AG09309 (cell line): Measurements from ENCODE around the gene SATB1.
A peak's percentile ranks its signal among the peaks of the same experiment; 100 is the strongest.

Experiments used
- DNase-seq: peaks from one replicate; pipeline ENCODE4 v3.0.0-alpha.2; 2010; ENCODE audit warnings: low read depth
- H3K4me3 ChIP-seq: 2 replicates; pipeline ENCODE4 v1.5.1; 2011; ENCODE audit warnings: mild to moderate bottlenecking, low read depth, low read length, moderate library complexity; ENCODE audit not compliant: control insufficient read depth
- CTCF ChIP-seq: IDR thresholded peaks from 2 replicates; pipeline ENCODE4 v1.5.1; 2011; ENCODE audit warnings: mild to moderate bottlenecking, low read depth, low read length, inconsistent platforms; ENCODE audit not compliant: insufficient read depth, control insufficient read depth; ENCODE audit errors: missing control alignments

The SATB1 gene

GRCh38 chr3:18432752-18433151, 7.6 kb upstream of the SATB1 start:
- no peak for DNase-seq
- no peak for TF ChIP-seq CTCF
- H3K4me3 ChIP-seq: no peak overlapping the region

GRCh38 chr3:18431266-18431665, 6.1 kb upstream of the SATB1 start:
- TF ChIP-seq CTCF: no peak
- no peak for DNase-seq
- H3K4me3 ChIP-seq: no peak overlapping the region

GRCh38 chr3:18428991-18429745, 4.0 kb upstream of the SATB1 start:
- H3K4me3 ChIP-seq: no peak overlapping the region
- TF ChIP-seq CTCF: no peak
- DNase-seq: no peak

- no peak for TF ChIP-seq CTCF
- DNase-seq: no peak
- no peak overlapping the region for H3K4me3 ChIP-seq
These were observed 2.9 kb upstream of the SATB1 start for GRCh38 chr3:18428036-18428435.

- no peak overlapping the region for H3K4me3 ChIP-seq
- no peak for DNase-seq
- TF ChIP-seq CTCF: no peak
These were observed 1.6 kb upstream of the SATB1 start for GRCh38 chr3:18426597-18427193.

- no peak for DNase-seq
- peak overlapping the region; percentile 93 for H3K4me3 ChIP-seq
- no peak for TF ChIP-seq CTCF
These were observed 610 bp upstream of the SATB1 start for GRCh38 chr3:18425641-18426257.
